Glutamatergic neuron (in vitro differentiated cells): Measurements from ENCODE around the gene CACNA1C. TPM values are rescaled to one million over a fixed set of nuclear protein-coding genes. Genes with fewer than 3 reads are reported as not detected.

Experiments
- DNase-seq: peaks from one replicate; pipeline ENCODE4 v3.0.0; 2022
- H3K27ac Mint-ChIP-seq: one replicate; pipeline ENCODE4 v1.8.0; 2020; ENCODE audit warnings: mild to moderate bottlenecking, mixed read lengths, inconsistent platforms; ENCODE audit not compliant: unreplicated experiment
- H3K27me3 Mint-ChIP-seq: one replicate; pipeline ENCODE4 v1.8.0; 2020; ENCODE audit warnings: mild to moderate bottlenecking, moderate library complexity, mixed read lengths, inconsistent platforms; ENCODE audit not compliant: unreplicated experiment
- H3K36me3 Mint-ChIP-seq: one replicate; pipeline ENCODE4 v1.8.0; 2020; ENCODE audit warnings: mild to moderate bottlenecking, mixed read lengths, inconsistent platforms; ENCODE audit not compliant: unreplicated experiment
- H3K4me1 Mint-ChIP-seq: one replicate; pipeline ENCODE4 v1.8.0; 2020; ENCODE audit warnings: mild to moderate bottlenecking, low read depth, mixed read lengths, inconsistent platforms; ENCODE audit not compliant: unreplicated experiment
- H3K4me3 Mint-ChIP-seq: one replicate; pipeline ENCODE4 v1.8.0; 2020; ENCODE audit warnings: mild to moderate bottlenecking, mixed read lengths, inconsistent platforms; ENCODE audit not compliant: unreplicated experiment
- H3K9me3 Mint-ChIP-seq: one replicate; pipeline ENCODE4 v1.8.0; 2020; ENCODE audit warnings: mild to moderate bottlenecking, moderate library complexity, mixed read lengths, inconsistent platforms; ENCODE audit not compliant: unreplicated experiment
- total RNA-seq: library from RNA; stranded (reverse); fragmentation: NEBNext Ultra II Directional; extraction: Animal tissue kit (Norgen Biotek cat#: 25700); gene quantifications from one replicate; pipeline ENCODE4 v1.2.1, GENCODE V29; 2021; ENCODE audit not compliant: unreplicated experiment
- TF ChIP-seq, protein P1 (sequence below): fragments of 200-600 bp; sonication (generic); IDR thresholded peaks from one replicate; pipeline ENCODE4 v1.5.0; 2021; ENCODE audit not compliant: partially characterized antibody, unreplicated experiment

The CACNA1C gene
- total RNA-seq, 1 donor from 2014 or later: 11.0 TPM

DNA sequence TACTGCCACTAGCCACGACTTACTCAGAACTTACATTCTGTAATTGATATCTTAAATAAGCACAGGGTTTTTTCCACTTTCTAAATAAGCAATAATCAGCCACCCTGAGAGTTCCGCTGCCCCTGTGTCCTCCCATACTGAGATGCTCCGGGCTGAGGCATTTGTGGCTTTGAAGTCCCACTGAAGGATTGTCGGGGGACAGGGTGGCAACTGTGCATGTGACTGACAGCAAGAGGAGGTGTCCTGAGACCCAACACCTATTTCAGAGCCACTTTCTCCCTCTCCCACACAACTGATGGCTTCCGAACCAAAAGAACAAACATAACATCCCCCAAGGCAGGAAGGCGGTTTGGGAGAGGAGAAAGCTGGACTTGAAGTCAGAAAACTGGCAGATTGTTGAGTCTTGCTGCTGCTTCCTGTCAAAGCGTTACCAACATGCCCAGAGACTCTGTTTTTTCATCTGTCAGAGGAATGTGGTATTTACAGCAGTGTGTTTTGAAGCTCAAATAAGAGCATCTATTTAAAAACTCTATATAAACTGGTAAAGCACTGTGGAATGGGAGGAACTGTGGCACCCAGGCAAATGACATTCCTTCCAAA, 584.1 kb downstream of the CACNA1C start:
- Mint-ChIP-seq H3K4me3 (no peak overlapping the region), H3K9me3 (peaks cover 15% of the 10 kb centered on the region), H3K4me1 (peaks cover 14% of the 10 kb centered on the region), H3K36me3 (peaks cover 15% of the 10 kb centered on the region), H3K27ac (no peak overlapping the region), H3K27me3 (peaks cover 11% of the 10 kb centered on the region)
- TF ChIP-seq, protein P1, sequence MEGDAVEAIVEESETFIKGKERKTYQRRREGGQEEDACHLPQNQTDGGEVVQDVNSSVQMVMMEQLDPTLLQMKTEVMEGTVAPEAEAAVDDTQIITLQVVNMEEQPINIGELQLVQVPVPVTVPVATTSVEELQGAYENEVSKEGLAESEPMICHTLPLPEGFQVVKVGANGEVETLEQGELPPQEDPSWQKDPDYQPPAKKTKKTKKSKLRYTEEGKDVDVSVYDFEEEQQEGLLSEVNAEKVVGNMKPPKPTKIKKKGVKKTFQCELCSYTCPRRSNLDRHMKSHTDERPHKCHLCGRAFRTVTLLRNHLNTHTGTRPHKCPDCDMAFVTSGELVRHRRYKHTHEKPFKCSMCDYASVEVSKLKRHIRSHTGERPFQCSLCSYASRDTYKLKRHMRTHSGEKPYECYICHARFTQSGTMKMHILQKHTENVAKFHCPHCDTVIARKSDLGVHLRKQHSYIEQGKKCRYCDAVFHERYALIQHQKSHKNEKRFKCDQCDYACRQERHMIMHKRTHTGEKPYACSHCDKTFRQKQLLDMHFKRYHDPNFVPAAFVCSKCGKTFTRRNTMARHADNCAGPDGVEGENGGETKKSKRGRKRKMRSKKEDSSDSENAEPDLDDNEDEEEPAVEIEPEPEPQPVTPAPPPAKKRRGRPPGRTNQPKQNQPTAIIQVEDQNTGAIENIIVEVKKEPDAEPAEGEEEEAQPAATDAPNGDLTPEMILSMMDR: no peak
- DNase-seq: no peak

DNA sequence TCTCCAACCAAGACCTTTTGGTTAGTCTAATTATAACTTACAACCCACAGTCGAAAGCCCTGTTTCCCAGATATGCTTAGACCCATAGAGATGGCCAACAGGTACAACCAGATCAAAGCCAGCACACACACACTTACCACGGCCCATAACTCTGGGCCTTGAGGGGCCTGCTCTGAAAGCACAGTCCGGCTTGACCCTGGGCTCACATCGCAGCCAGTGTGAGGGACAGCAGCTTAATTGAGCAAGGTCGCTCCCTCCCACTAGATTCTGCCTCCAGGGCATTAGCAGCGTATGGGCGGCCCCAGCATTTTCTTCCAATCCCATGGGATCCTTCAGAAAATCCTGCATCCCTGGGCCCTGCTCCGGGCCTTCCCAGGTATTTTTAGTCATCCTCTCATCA, 584.6 kb downstream of the CACNA1C start:
- no peak for DNase-seq
- peaks cover 14% of the 10 kb centered on the region for H3K4me1 Mint-ChIP-seq

GRCh38 chr12:2638273-2639019, 585.7 kb downstream of the CACNA1C start:
- Mint-ChIP-seq H3K9me3 (peaks cover 15% of the 10 kb centered on the region), H3K27ac (no peak overlapping the region)

More for the DNA sequence above, 584.6 kb downstream of the CACNA1C start:
- no peak overlapping the region for H3K4me3 Mint-ChIP-seq
- peaks cover 15% of the 10 kb centered on the region for H3K9me3 Mint-ChIP-seq
- H3K27me3 Mint-ChIP-seq: peaks cover 11% of the 10 kb centered on the region
- TF ChIP-seq, protein P1: no peak
- no peak overlapping the region for H3K27ac Mint-ChIP-seq
- peaks cover 15% of the 10 kb centered on the region for H3K36me3 Mint-ChIP-seq

DNA sequence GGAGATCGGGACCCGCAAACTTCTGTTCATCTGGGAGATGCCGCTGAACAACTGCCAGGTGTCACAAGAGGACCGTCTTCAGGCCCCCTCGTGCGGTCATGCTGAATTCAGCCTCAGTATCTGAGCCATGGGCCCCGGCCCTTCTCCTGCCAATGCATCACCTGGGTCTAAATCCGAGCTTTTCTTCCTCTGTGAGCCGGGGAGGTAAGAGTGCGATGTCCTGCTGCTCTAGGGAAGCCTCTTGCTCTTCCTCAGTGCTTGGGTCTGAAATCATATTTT, 586.2 kb downstream of the CACNA1C start:
- Mint-ChIP-seq H3K4me3 (no peak overlapping the region), H3K36me3 (peaks cover 15% of the 10 kb centered on the region), H3K4me1 (peaks cover 14% of the 10 kb centered on the region), H3K27me3 (peaks cover 11% of the 10 kb centered on the region), H3K27ac (no peak overlapping the region), H3K9me3 (peaks cover 12% of the 10 kb centered on the region)
- DNase-seq: no peak
- TF ChIP-seq, protein P1: no peak

More at GRCh38 chr12:2638273-2639019, 585.7 kb downstream of the CACNA1C start:
- TF ChIP-seq, protein P1: no peak
- Mint-ChIP-seq H3K36me3 (peaks cover 15% of the 10 kb centered on the region), H3K4me3 (no peak overlapping the region), H3K4me1 (peaks cover 14% of the 10 kb centered on the region), H3K27me3 (peaks cover 11% of the 10 kb centered on the region)
- DNase-seq: no peak

- H3K4me3 Mint-ChIP-seq: no peak overlapping the region
- peaks cover 18% of the 10 kb centered on the region for H3K4me1 Mint-ChIP-seq
- no peak for DNase-seq
- TF ChIP-seq, protein P1: no peak
- peaks cover 7% of the 10 kb centered on the region for H3K9me3 Mint-ChIP-seq
- no peak overlapping the region for H3K27ac Mint-ChIP-seq
- peaks cover 7% of the 10 kb centered on the region for H3K27me3 Mint-ChIP-seq
- H3K36me3 Mint-ChIP-seq: peaks cover 2% of the 10 kb centered on the region
Measured at GRCh38 chr12:2640281-2640680, 587.5 kb downstream of the CACNA1C start.
